Globus pallidus (tissue), 1 donor: ENCODE measurements around the gene SPEF2.

Experiments
- DNase-seq: peaks from one replicate; pipeline ENCODE4 v3.0.0-alpha.2; 2015; ENCODE audit warnings: low spot score

Gene SPEF2

GRCh38 chr5:35780236-35780635 is 162.6 kb downstream of the SPEF2 start:
- DNase-seq: no peak

DNA sequence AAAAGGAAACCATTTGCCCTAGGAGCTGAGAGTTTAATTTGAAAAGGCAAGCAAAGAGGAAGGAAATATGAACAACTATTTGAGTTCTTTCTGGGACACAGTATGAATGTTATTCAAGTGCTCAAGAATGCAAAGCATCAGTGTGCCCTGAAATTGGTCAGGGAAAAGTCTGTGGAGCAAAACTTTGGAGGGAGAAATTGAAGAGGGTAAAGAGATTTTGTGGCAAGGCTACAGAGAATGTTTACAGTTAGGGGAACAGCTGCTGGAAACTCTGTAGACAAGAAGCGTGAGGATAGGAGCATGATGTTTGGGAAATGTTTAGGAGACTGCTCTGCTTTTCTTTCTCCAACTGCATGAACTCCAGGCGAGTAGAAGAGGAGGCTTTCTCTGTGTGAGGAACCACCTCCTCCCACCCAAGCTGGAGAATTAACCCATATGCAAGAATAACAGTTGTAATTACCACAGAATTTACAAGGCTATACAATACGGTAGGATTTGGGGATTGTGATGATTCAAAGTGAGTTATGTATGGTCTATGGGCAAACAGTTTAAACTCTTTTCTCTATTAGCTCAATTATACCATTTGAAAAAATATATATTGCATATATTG is 163.6 kb downstream of the SPEF2 start:
- no peak for DNase-seq

DNA sequence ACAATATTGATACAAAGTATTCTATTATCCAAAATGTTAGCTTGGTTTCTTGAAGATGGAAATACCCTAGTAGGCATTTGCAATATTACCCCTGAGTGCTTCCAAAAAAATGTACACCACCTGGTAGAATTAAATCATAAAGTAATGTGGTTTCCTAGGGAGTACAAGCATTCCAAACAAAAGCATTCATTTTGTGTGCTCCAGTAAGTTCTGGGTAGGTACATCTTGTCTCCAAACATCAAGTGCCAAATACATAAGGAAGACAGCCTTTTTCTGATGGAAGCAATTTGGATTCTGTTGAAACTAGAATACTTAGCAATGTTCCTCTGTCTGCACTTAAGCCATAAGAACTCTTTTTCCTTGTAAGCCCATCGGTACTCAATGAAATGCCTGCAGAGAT is 165.9 kb downstream of the SPEF2 start:
- no peak for DNase-seq

GRCh38 chr5:35785601-35786085 is 168.0 kb downstream of the SPEF2 start:
- no peak for DNase-seq

DNA sequence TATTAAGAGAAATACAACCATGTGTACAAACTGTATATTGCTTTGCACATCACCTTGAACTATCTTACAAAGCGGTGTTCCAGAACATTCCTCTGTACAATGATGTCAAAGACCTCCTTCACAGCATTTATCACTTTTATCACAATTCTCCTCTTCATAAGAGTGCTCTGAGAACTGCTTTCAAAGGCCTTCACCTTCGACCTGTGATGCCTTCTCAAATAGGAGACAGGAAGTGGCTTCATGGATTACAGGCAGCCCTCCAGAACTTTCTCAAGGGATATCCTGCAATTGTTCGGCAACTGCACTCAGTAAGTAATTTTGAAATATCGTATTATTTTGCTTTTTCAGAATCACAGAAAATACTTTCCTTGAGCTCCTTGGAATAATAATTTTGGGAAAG is 171.1 kb downstream of the SPEF2 start:
- DNase-seq: no peak

DNA sequence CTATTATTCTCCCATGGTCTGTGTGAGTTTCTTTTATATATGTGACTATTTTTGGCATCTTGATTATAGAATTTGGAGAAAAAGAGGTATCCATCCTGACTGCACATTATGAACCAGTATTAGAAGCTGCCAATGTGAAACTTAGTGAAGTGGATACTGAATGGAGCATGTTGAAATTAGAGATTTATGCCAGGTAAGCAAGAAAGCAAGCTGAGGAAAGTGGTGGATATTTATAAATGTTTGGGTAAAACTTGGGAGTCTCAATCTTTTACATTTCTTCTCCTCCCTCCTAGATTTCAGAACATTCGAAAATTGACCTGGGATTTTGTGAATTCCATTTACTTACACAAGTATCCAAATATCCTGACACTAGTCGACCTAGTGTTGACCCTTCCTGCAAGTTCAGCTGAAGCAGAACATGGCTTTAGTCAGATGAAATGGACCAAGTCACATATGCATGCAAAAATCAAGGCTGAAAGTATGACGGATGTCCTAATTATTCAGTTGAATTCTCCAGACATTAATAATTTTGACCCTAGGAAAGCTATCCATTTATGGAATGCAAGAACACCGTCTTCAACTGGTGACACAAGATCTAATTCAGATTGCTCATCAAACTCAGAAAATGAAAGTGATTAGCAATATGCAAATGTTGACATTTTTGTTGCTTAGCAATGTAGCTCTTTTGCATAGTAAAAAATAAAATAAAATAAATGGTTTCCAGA is 172.2 kb downstream of the SPEF2 start:
- no peak for DNase-seq

DNA sequence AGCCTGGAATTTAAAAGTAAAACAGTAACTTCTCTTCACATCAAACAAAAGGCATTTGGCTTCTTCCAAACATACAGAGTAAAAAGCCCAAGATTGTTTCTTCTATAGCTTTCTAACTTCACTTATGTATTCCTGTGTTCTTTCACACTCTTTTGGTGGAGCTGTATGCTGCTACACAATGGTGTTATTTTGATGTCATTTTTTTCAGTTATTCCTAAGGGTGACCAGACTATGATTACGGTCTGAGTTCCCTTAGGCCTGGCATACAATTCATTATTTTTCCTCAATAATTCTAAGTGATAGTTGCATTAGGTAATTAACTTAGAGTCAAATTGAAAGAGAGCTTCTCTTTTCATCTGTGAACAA is 172.8 kb downstream of the SPEF2 start:
- no peak for DNase-seq

GRCh38 chr5:35794328-35794619 is 176.6 kb downstream of the SPEF2 start:
- no peak for DNase-seq

DNA sequence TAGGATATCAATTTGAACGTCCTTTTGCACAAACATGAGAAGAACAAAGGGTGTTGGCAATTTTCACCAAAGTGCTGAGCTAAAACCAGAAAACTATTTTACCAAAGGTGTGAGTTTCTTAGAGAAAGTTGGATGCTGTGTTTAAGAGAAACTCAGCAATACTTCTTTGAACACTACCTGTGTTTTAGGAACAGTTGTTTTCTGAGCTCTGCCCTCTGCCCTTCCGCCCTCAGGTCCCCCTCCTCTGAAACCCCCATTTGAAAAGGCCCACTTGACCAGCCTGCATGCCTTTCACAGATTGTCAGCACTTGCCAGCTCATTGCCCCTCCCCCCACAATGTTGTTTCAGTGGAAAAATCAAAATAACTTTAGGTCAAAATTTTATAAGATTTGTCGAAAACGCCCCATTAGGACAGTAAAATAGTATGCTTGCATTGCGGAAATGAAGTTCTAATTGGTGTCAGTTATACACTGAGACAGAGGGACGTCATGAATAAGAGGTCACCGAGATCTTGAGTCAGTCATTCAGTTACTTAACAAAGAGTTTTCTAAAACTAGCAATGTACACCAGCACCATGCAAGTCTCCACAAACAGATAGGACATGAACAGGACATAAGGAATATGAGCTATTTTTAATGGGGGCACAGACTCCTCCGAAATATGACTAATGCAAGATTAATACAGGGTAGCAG is 177.2 kb downstream of the SPEF2 start:
- no peak for DNase-seq

- no peak for DNase-seq
Observed at GRCh38 chr5:35799181-35799580, 181.5 kb downstream of the SPEF2 start.

DNA sequence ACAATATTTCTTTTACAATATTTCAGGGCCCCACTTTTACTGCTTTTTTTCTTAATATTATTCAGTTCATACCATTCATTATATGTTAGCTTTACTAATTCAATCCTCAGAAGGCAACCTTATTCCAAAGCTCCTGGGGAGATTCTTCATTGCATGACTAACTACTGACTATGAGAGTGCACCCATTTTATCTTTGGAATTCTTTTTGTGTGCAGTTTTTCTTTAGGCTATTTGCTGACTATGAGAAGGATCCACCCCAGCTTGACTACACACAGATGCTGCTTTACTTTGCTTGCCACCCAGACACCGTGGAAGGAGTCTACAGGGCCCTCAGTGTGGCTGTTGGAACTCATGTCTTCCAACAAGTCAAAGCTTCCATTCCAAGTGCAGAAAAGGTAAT is 182.1 kb downstream of the SPEF2 start:
- no peak for DNase-seq

GRCh38 chr5:35803191-35803651 is 185.6 kb downstream of the SPEF2 start:
- peak; percentile 75 for DNase-seq

GRCh38 chr5:35804201-35804653 is 186.6 kb downstream of the SPEF2 start:
- peak; percentile 69 for DNase-seq

- DNase-seq: no peak
Observed at GRCh38 chr5:35804841-35805240, 187.2 kb downstream of the SPEF2 start.

- no peak for DNase-seq
Observed at GRCh38 chr5:35810601-35811000, 192.9 kb downstream of the SPEF2 start.

GRCh38 chr5:35811108-35811741 is 193.6 kb downstream of the SPEF2 start:
- DNase-seq: no peak

- no peak for DNase-seq
Observed at GRCh38 chr5:35813521-35813920, 195.9 kb downstream of the SPEF2 start.

DNA sequence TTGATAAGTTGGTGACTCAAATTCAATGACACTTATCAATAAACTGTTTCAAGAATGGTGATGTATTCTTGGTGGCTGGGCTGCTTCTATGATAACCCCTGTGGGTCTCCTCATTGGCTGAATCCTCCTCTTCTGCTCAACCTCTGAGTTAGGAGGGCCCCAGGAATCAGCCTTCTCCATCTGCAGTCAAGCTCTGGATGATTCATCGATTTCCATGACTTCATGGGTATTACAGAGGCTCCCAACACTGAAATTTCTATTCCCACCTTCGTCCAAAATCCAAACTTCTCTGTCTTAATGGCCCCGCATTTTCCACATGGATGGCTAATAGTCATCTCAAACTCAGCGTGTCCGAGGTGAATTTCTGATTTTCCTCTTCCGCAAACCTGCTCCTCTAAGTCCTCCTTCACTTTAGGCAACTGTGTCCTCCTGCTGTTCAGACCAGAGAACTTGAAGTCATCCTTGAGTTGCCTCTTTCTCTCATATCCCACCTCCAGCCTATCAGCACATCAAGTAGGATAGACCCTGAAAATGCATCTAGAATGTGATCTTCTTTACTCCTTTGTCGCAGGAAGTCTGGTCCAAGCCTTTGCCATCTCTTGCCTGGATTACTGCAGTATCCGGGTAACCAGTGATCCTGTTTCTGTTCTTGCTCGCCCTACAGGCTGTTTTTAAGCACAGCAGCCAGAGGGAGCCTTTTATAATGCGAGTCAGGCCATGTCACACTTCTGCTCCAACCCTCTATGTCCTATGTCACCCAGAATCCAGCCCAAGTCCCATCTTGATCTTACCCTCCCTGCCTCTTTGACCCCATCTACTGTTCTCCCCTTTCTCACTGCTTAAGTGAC is 197.7 kb downstream of the SPEF2 start:
- no peak for DNase-seq

DNA sequence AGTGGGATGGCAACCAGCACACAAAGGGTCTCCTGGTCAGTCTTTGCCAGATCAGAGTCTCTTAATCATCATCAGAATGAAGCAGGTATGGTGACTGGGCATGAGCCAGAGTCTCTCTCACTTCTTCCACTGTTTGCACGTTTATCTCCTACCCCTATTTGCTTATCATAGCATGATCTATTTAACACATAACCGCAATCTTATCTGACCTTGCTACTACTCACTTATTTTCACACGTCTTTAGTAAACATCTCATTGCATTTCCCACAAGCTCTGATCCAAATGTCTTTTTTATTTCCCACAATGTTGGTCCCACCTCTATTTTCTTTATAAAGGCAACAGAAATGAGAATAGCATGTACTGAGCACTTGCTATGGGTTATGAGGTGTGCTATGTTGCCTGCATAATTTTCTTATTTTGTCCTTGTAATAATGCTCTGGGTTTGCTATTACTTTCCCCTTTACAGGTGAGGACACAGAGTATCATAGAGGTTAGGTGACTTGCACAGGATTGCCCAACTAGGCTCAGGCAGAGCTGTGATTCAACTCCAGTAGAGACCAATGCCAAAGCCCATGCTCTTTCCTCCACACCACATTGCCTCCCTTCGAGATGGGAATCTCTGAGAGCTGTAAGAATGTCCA is 199.3 kb downstream of the SPEF2 start:
- no peak for DNase-seq

DNA sequence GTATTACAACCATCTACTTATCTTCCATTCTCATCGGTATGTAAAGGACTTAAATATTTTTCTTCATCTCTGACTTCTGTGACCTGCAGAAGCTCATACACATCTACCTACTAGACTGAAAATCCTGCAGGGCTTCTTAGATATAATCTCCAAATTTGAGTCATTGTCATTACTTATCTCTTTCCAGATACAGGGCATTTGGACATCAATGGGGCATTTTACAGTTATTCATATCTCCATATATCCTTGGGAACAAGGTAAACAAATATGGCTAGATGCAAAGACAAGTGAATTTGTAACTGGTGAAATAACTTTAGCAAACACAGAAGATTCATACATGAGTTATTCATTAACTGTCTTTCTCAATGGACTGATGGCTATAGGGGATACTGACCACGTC is 201.4 kb downstream of the SPEF2 start:
- DNase-seq: no peak

GRCh38 chr5:35819668-35820067 is 202.0 kb downstream of the SPEF2 start:
- no peak for DNase-seq
